HG03135 (cell line): ENCODE results near the gene SLC25A29.
A peak's percentile ranks its signal among the peaks of the same experiment; 100 is the strongest.
"Not testable (repeated sequence)": the region's sequence is repeated elsewhere in the genome, so short reads cannot be mapped to it uniquely, and the experiment has no call there.

Experiments
- ATAC-seq: cut with Tn5 transposase; IDR thresholded peaks from one replicate; pipeline ENCODE4 v1.9.1; 2021; ENCODE audit warnings: mild to moderate bottlenecking, moderate library complexity; ENCODE audit not compliant: unreplicated experiment

The SLC25A29 gene, protein sequence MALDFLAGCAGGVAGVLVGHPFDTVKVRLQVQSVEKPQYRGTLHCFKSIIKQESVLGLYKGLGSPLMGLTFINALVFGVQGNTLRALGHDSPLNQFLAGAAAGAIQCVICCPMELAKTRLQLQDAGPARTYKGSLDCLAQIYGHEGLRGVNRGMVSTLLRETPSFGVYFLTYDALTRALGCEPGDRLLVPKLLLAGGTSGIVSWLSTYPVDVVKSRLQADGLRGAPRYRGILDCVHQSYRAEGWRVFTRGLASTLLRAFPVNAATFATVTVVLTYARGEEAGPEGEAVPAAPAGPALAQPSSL

DNA sequence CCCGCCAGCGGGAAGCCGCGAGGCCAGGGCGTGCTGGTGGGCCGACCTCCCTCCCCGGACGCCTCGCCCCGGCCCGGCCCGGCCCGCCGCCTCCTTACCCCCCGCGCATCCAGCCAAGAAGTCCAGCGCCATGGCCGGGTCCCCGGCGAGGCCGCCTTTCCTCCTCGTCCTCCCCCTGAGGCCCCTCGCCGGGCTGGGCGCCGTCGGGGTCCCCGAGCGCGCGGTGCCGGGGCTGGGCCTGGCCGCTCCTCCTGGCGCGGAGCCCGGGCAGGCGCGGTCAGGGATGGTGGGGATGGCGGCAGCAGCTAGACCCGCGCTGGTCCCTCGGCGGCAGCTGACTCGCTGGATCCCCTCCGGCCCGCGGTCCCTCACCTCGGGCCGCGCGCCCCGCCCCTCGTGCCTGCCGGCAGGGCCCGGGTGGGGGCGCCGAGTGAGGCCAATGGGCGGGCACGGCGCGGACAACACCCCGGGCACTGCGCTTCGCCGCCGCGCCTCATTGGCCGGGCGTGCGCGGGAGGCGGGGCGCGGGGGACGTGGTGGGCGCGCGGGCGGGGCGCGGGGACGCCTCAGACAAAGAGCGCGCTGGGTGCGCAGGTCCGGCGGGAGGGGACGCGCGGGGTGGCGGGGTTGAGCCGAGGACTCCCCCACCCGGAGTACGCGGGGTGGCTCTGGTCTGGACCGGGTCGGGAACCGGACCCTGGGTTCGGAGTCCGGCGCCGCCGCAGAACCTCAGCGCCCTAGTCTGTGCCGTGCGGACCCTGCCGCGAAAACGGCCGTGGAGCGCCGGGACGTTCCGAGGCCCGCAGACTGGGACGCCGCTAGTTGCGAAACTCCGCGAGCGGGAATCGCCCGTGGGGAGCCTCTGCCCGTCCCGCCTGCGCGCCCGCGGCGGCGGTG, at the start of gene SLC25A29:
Gene SLC25A29, minus strand, starts transcription at position 344 of the 897 bp plus-strand sequence. Its CDS starts 212 bp downstream, at position 132.
- peak; percentile 87 for ATAC-seq

DNA sequence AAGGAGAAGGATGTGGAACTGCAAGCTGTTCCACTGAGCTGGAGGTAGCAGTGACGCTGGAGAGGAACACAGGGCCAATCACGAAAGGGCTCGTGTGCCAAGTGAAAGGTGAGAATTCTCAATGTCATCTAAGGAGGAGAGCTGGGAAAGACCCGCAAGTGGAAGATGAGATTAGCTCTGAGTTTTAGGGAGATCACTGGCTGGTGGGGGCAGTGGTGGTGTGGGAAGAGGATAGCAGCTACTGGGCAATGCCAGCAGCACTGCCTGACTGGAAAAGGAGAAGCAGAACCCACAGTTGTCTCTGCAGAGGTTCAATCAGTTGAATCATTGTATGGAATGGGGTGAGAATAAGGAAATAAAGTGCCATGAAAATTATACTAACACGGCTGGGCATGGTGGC, 44.7 kb upstream of the SLC25A29 start:
- no peak for ATAC-seq

GRCh38 chr14:100350276-100350926, 44.2 kb upstream of the SLC25A29 start:
- ATAC-seq = no peak

- no peak for ATAC-seq
Observed at GRCh38 chr14:100348784-100349685, 42.8 kb upstream of the SLC25A29 start.

DNA sequence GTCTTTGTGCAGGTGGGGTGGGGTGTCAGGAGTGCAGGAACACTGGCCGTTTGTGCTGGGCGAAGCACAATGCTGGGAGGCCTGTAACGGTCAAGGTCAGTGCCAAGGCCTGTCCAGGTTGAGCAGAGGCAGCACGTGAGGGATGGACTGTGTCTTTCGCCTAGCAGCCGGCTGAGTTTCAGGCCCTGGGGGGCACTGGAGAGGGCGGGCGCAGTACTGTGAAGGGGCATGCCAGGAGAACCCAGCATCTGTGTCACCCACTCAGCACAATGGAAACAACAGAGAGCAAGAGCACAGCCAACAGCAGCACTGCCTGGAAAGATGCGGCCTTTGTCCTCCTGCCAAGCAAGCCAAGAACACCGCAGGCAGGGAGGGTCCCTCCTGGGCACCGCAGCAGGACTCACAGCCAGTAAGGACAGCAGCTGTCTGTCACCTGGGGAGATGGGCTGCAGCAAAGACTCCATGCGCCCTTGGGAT, 42.0 kb upstream of the SLC25A29 start:
- no peak for ATAC-seq

GRCh38 chr14:100346306-100347091, 40.3 kb upstream of the SLC25A29 start:
- no peak for ATAC-seq

- ATAC-seq = no peak
Observed at GRCh38 chr14:100345711-100346110, 39.5 kb upstream of the SLC25A29 start.

DNA sequence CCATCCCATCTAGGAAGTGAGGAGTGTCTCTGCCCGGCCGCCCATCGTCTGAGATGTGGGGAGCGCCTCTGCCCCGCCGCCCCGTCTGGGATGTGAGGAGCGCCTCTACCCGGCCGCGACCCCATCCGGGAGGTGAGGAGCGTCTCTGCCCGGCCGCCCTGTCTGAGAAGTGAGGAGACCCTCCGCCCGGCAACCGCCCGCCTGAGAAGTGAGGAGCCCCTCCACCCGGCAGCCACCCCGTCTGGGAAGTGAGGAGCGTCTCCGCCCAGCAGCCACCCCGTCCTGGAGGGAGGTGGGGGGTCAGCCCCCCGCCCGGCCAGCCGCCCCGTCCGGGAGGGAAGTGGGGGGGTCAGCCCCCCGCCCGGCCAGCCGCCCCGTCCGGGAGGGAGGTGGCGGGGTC, 38.4 kb upstream of the SLC25A29 start:
- not testable (repeated sequence) for ATAC-seq

DNA sequence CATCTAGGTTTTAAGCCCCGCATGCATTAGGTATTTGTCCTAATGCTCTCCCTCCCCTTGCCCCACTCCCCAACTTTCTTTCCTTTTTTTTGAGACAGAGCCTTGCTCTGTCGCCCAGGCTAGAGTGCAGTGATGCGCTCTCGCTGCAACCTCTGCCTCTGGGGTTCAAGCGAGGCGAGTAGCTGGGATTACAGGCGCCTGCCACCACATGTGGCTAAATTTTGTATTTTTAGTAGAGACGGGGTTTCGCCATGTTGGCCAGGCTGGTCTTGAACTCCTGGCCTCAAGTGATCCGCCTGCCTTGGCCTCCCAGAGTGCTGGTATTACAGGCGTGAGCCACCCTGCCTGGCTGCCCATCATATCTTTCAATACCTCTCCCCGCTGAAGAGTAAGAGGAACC, 36.6 kb upstream of the SLC25A29 start:
- ATAC-seq = not testable (repeated sequence)

- ATAC-seq = no peak
Observed at GRCh38 chr14:100342195-100342594, 36.0 kb upstream of the SLC25A29 start.

DNA sequence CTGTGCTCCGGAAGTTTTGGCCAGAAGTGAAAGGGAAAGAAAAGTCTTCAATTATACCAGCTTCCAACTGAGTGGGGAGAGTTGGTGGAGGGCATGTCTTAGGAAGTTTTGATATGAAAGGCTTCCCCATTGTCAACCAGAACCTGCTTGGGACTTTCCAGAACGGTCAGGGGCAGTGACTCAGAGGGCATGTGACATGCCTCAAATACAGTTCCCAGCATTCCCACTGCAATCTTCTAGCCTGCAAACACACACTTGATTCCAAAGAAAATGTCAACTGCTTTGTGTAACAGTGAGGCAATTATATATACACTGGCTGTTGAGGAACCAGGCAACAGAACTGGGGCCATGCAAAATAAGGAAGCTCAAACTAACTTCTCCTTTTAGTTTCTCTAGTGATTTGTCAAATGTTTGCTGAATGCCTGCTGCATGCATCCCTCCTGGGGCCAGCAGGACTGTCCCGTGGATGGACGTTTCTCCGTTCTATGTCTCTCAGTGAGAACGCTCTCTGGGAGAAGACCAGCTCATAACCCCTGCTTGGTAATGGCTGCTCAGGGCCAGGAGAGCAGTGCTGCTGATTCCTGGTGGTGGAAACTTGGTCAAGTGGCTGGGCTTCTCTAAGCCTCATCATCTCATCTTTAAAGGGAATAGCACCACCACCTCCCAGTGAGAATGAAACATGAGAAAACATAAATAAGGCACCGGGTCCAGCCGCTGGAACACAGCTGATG, 35.2 kb upstream of the SLC25A29 start:
- ATAC-seq = no peak

- ATAC-seq = no peak
Observed at GRCh38 chr14:100340423-100340813, 34.2 kb upstream of the SLC25A29 start.

DNA sequence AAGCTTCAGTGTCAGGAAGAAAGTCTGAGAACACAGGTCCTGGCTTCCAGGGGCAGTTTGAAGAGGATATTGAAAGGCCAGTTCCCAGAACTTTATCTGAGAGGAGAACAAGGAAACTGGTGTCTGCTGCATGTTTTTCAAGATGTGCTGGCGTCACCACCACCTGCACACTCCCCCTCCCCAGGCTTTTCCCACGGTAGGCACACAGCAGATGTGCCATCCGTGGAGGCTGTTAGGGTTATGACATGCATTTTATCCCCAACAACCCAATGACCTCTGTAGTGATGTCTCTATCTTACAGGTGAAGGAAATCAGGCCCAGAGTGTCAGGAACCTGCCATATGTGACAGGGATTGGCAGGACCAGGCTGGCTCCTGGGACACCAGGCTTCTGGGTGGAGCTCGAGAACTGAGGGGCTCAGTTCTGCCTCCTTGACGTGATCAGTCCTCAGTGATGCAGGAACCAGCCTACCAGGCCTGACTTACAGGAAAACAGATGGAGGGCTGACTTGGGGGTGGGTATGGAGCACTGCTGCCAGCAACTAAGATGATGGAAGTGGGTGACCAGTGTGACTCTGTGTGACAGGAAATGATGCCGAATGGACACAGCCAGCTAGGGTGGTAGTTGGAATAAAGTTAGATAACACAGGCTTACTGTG, 33.6 kb upstream of the SLC25A29 start:
- no peak for ATAC-seq

DNA sequence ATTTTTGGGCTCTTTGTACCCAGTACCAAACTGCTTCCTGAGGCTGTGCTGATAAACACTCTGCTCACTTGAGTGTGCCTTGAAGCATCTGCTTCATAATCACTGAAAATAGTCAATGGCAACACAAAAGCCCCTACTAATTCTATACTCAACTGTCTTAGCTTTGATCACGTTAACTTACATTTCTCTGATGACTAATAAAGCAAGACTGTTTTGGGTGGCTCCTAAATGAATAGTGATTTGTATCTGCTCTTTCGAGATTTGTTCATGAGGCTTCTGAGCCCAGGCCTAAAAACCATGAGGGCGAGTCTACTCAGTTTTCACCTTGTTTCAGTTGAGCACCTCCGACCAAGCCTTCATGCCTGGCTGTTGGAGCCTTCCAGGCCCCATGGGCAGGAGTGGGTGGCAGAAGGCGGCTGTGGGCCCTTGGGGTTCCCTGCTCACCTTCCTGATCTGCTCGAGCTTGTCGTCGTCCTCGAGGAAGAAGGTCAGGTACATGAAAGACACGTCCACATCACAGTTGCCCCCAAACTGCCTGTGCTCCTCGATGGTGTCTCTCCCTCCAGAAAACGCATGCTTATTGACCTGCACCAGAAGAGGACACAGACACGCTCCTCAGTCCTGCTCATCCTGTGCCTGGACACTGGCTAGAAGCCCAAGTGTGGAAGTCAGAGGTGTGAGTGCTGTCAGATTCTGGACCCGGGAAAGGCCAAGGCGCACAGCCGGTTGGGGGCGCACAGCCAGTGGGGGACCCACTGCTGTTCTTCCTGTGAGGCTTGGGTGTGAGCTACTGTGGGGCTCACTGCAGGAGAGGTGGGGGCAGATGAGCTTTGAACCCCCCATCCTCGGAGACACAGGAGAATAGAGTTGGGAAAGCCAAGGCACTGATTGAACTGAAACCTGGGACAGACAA, 30.6 kb upstream of the SLC25A29 start:
- no peak for ATAC-seq

- ATAC-seq = no peak
Observed at GRCh38 chr14:100334904-100335303, 28.7 kb upstream of the SLC25A29 start.

DNA sequence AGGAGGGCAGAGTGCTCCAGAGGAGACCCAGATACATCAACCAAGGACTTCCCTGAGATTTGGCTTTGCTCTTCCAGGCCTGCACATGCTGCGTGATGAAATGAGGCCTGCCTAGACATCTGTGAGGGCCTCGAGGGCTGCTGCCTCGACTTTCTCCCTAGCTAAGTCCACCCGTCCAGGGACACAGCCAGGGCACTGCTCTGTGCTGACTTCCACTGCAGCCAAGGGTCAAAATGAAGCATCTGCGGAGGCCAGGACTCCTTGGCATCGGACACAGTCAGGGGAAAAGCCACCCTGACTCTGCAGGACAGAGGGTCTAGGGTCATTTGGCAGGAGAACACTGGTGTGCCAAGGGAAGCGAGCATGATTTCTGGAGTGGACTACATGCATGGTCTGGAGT, 27.6 kb upstream of the SLC25A29 start:
- ATAC-seq = no peak

DNA sequence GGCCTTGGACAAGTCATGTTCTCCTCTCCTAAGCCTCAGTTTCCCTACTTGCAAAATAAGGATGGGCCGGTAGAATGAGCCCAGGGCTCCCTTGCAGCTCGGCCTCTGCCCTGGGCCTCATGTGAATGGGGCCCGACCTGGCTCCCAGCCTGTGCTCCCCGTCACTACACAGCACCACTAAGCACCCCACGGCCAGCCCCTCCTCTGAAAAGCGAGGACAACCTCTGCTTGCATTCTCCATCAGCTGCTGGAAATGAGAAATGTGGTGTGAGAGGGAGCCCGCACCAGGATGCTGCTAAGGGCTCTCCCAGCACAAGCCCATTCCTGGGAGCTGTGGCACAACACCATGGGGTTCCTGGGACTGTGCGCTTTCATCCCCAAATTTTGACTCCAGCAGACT, 27.1 kb upstream of the SLC25A29 start:
- no peak for ATAC-seq
